K562 (cell line): ENCODE results near the gene PALMD. TPM values are rescaled to one million over a fixed set of nuclear protein-coding genes. Genes with fewer than 3 reads are reported as not detected.

ENCODE experiments used
- ARID3B ChIP-seq: fragments of 250-450 bp; sonication (Bioruptor Pico); IDR thresholded peaks from 2 replicates; pipeline ENCODE4 v1.4.0; 2020; ENCODE audit warnings: borderline replicate concordance
- BRF1 ChIP-seq: IDR thresholded peaks from 3 replicates; pipeline ENCODE4 v1.6.1; 2011; ENCODE audit warnings: borderline replicate concordance, mild to moderate bottlenecking; ENCODE audit not compliant: insufficient read length; ENCODE audit errors: extremely low read depth
- CUX1 ChIP-seq: fragments of 200-800 bp; sonication (Bioruptor generic); IDR thresholded peaks from 2 replicates; pipeline ENCODE4 v1.6.1; 2016; ENCODE audit warnings: missing genetic modification characterization, missing compliant biosample characterization
- DACH1 ChIP-seq: fragments of 450-650 bp; IDR thresholded peaks from 2 replicates; pipeline ENCODE4 v1.6.1; 2018; ENCODE audit not compliant: partially characterized antibody
- DPF2 ChIP-seq: fragments of 450-650 bp; IDR thresholded peaks from 2 replicates; pipeline ENCODE4 v1.6.1; 2016
- ELF2 ChIP-seq: fragments of 250-450 bp; sonication (Bioruptor Pico); IDR thresholded peaks from 2 replicates; pipeline ENCODE4 v1.5.0; 2021; ENCODE audit warnings: mild to moderate bottlenecking
- EWSR1 ChIP-seq: fragments of 450-650 bp; IDR thresholded peaks from 2 replicates; pipeline ENCODE4 v1.6.1; 2018; ENCODE audit warnings: borderline replicate concordance, mild to moderate bottlenecking, low read depth, moderate library complexity; ENCODE audit not compliant: partially characterized antibody
- FOXJ3 ChIP-seq: sonication (generic); formaldehyde crosslinking; IDR thresholded peaks from 2 replicates; pipeline ENCODE4 v1.4.0; 2020; ENCODE audit warnings: mild to moderate bottlenecking, missing genetic modification reagents
- GTF2F1 ChIP-seq: IDR thresholded peaks from 2 replicates; pipeline ENCODE4 v1.6.1; 2011; ENCODE audit warnings: low read depth, low read length, improper control_type of control experiment
- HMG20A ChIP-seq: fragments of 450-650 bp; formaldehyde crosslinking; conservative IDR thresholded peaks from 2 replicates; pipeline ENCODE4 v1.4.0; 2020; ENCODE audit warnings: mild to moderate bottlenecking, mixed read lengths
- HNRNPUL1 ChIP-seq: fragments of 200-400 bp; formaldehyde crosslinking; IDR thresholded peaks from 2 replicates; pipeline ENCODE4 v1.6.1; 2017; ENCODE audit warnings: low read length
- HOXB6 ChIP-seq: fragments of 250-450 bp; sonication (Bioruptor Pico); IDR thresholded peaks from 2 replicates; pipeline ENCODE4 v1.5.1; 2022; ENCODE audit warnings: mild to moderate bottlenecking, borderline replicate concordance
- MTA3 ChIP-seq: fragments of 450-650 bp; formaldehyde crosslinking; IDR thresholded peaks from 2 replicates; pipeline ENCODE4 v1.6.1; 2017; ENCODE audit warnings: mild to moderate bottlenecking, borderline replicate concordance
- NFRKB ChIP-seq: fragments of 450-650 bp; IDR thresholded peaks from 2 replicates; pipeline ENCODE4 v1.6.1; 2016; ENCODE audit warnings: low read depth
- PPARD ChIP-seq: fragments of 250-450 bp; sonication (Bioruptor Pico); IDR thresholded peaks from 2 replicates; pipeline ENCODE4 v1.8.0; 2022; ENCODE audit warnings: inconsistent platforms, mild to moderate bottlenecking, moderate library complexity
- SAP30 ChIP-seq: fragments of 200-600 bp; sonication (generic); IDR thresholded peaks from 2 replicates; pipeline ENCODE4 v1.6.1; 2012; ENCODE audit warnings: borderline replicate concordance, low read depth, mild to moderate bottlenecking, moderate library complexity, low read length, control low read depth, inconsistent platforms; ENCODE audit not compliant: insufficient read depth, poor library complexity, severe bottlenecking
- TBL1XR1 ChIP-seq, 2 experiments: IDR thresholded peaks; 2 replicates each; pipeline ENCODE4 v1.6.1; 2012; ENCODE audit warnings: improper control_type of control experiment in 2 of 2, low read length in 2 of 2, mild to moderate bottlenecking in 1 of 2
- TBP ChIP-seq: optimal IDR thresholded peaks from 2 replicates; pipeline ENCODE3; 2011; ENCODE audit warnings: low read depth, low read length, improper control_type of control experiment
- TCFL5 ChIP-seq: fragments of 250-450 bp; sonication (Bioruptor Pico); conservative IDR thresholded peaks from 2 replicates; pipeline ENCODE4 v1.6.1; 2021; ENCODE audit warnings: mild to moderate bottlenecking, moderate library complexity, matching md5 sums
- TRIM24 ChIP-seq, 2 experiments: fragments of 450-650 bp; IDR thresholded peaks; 2 replicates each; pipeline ENCODE4 v1.6.1; 2016
- U2AF2 ChIP-seq: fragments of 200-400 bp; formaldehyde crosslinking; optimal IDR thresholded peaks from 2 replicates; pipeline ENCODE3; 2017; ENCODE audit warnings: low read depth, mild to moderate bottlenecking, low read length
- XRCC3 ChIP-seq: fragments of 450-650 bp; IDR thresholded peaks from 2 replicates; pipeline ENCODE4 v1.6.1; 2017; ENCODE audit warnings: mild to moderate bottlenecking, moderate library complexity
- ZBTB8A ChIP-seq: fragments of 450-650 bp; IDR thresholded peaks from 2 replicates; pipeline ENCODE4 v1.6.1; 2018; ENCODE audit warnings: mild to moderate bottlenecking, moderate library complexity; ENCODE audit not compliant: partially characterized antibody
- ZNF165 ChIP-seq: fragments of 250-450 bp; sonication (Bioruptor Pico); IDR thresholded peaks from 2 replicates; pipeline ENCODE4 v1.4.0; 2020; ENCODE audit warnings: borderline replicate concordance
- ZNF184 ChIP-seq: sonication (generic); formaldehyde crosslinking; IDR thresholded peaks from 2 replicates; pipeline ENCODE4 v1.5.0; 2020; ENCODE audit warnings: missing genetic modification reagents
- ZNF79 ChIP-seq: fragments of 250-450 bp; sonication (Bioruptor Pico); IDR thresholded peaks from 2 replicates; pipeline ENCODE4 v1.4.0; 2020; ENCODE audit warnings: low read depth, mild to moderate bottlenecking, moderate library complexity
- polyA plus RNA-seq, 8 experiments: library from polyadenylated mRNA; depleted of rRNA in 4 of 8; stranded (reverse) in 5 of 8; unstranded in 3 of 8; fragments of >200 nt; fragmentation: Nextera tagmentation in 2 of 8; fragmentation: Illumina TruSeq in 1 of 8; extraction: Ambion mirVana in 2 of 8; extraction: Trizol in 1 of 8; gene quantifications; 2 replicates each; pipeline versions ENCODE4 v1.2.1 to v1.2.3, GENCODE V29; 2011 to 2014; ENCODE audit warnings: inconsistent platforms in 1 of 8, missing spikeins in 1 of 8
- total RNA-seq, 7 experiments: library from RNA; depleted of rRNA in 6 of 7; stranded (reverse); fragments of >200 nt in 6 of 7; fragmentation: Illumina TruSeq in 2 of 7; extraction: Trizol in 2 of 7; gene quantifications; 2 replicates each; pipeline versions ENCODE4 v1.2.1 to v1.2.3, GENCODE V29; 2011 to 2021; ENCODE audit warnings: low replicate concordance in 1 of 7

The PALMD gene
- total and polyA plus RNA-seq, 9 of the 15 experiments (the other 6 are each of a cell fraction or from before 2014, with no cell fraction given), result 2.7 to 13.5 (median 5.4) TPM

- TF ChIP-seq TBP, result no peak
- no peak for TF ChIP-seq PPARD (CRISPR knock-in tag)
- no peak for TF ChIP-seq XRCC3
- TF ChIP-seq CUX1 (CRISPR knock-in tag), result no peak
- TF ChIP-seq DPF2, result peak; percentile 79
- no peak for TF ChIP-seq SAP30
- no peak for TF ChIP-seq ELF2 (CRISPR knock-in tag)
- no peak for TF ChIP-seq TCFL5
- no peak for TF ChIP-seq HOXB6 (CRISPR knock-in tag)
- TF ChIP-seq HNRNPUL1, result no peak
- TF ChIP-seq ZNF165 (CRISPR knock-in tag), result no peak
- TF ChIP-seq DACH1, result peak; percentile 86
- no peak for TF ChIP-seq MTA3
- TF ChIP-seq FOXJ3 (CRISPR knock-in tag), result no peak
- no peak for TF ChIP-seq ARID3B
- no peak for TF ChIP-seq BRF1
- no peak for TF ChIP-seq HMG20A (CRISPR knock-in tag)
- peak in 1 of 2 experiments; percentile 44; a peak in 1 of 4 replicates for TF ChIP-seq TRIM24 (IDR thresholded peaks at IDR 0.05)
- TF ChIP-seq TBL1XR1 (IDR thresholded peaks at IDR 0.05; ENCODE audit: low read length in 2 of 2), result 0 out of 4 replicates have a peak, but pooled peaks of 1 of the 2 experiments have one; percentile 12
- no peak for TF ChIP-seq ZNF79 (CRISPR knock-in tag)
- TF ChIP-seq U2AF2, result no peak
- no peak for TF ChIP-seq ZBTB8A
- 0 out of 2 replicates have a peak, but pooled peaks have one; percentile 9 for TF ChIP-seq NFRKB
- TF ChIP-seq ZNF184 (CRISPR knock-in tag), result no peak
- TF ChIP-seq GTF2F1, result no peak
- TF ChIP-seq EWSR1, result no peak
These were observed 3.9 kb upstream of the PALMD start (continued) for GRCh38 chr1:99642053-99642452.
